HG02840 (cell line): Measurements from ENCODE around the gene ZCRB1.

Source experiments
- ATAC-seq: cut with Tn5 transposase; IDR thresholded peaks from one replicate; pipeline ENCODE4 v1.9.1; 2021; ENCODE audit warnings: mild to moderate bottlenecking, moderate library complexity, moderate number of reproducible peaks; ENCODE audit not compliant: unreplicated experiment, low FRiP score

Gene ZCRB1

DNA sequence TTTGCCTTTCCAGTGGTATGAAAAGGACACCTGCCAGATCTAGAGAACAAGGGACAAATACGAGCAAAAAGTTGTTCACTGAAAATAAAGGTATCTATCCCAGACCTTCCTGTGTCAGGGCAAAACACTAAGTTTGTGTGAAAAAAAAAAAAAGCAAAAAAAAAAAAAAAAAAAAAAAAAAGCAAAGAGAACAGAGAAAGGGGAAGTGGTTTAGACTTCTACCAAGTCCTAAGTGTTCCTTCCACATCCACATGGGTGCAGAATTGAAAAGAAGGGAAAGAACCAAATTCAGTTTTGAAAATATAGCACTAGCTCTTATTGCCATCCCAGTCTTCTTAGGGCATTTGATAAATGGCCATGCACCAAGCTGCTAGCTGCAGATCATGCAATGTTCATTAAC is 41.7 kb downstream of the ZCRB1 start:
- no peak for ATAC-seq

DNA sequence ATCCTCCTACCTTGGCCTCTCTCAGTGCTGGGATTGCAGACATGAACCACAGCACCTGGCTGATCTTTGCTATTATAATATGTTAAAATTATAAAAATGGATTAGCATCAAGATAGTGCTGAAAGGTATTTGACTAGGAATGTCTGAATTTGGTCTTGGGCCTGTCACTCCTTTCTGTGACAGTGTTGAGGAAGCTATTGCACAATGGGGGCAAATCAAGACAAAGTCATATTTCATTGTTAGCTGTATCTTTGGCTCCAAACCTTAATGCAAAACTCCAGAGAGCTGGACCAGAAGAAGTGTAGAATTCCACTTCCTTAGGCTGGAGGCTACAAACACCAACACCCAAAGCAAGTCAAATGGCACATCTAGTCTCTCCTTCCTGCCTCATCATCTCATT is 42.2 kb downstream of the ZCRB1 start:
- no peak for ATAC-seq

DNA sequence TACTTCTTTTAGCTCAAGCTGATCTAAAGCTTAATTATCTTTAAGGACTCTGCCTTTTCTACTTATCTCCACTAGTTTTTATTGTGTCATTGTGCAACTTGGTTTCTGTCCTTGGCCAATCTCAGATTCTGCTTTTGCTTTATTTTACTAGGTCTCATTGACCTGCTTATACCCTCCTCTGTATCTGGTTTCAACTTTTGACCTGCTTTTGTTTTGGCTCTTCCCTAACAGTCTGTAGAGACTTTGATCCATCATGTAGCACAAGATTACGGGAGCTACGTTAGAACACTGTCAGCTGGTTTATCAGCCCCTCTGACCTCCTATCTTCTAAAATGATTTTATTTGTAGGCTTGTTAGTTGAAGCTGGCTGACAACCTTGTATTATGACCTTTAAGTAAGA is 43.6 kb downstream of the ZCRB1 start:
- no peak for ATAC-seq

DNA sequence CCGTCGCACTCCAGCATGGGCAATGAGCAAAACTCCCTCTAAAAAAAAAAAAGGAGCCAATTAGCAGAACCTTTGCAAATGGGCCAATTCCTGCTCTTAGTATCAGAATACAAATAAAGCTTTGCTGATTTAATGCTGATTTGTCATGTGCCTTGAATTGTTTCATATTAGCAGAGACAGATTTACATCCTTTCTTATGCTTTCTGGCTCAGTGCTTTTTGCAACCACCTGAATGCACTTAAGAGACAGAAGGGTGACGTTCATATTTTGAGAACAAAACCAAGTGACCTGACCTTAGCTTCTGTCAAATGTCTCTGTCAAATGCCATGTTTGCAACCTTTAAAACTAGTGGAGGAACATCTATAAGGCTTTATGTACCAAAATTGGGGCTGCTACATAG is 44.0 kb downstream of the ZCRB1 start:
- ATAC-seq: no peak

DNA sequence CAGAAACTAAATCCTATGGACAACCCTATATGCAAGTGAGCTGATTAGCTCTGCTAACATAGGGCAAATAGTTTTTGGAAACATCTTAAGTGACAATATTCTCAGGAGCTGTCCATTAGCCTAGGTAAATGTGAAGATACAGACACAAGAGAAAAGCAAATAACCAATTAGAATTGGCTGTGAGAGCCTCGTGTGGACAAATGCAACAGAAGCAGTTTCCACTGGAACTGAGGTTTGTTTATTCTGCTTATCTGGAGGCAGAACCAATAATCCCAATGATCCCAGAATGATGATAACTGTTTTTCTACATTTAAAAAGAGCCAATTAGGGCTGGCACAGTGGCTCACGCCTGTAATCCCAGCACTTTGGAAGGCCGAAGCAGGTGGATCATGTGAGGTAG is 44.6 kb downstream of the ZCRB1 start:
- ATAC-seq: no peak

DNA sequence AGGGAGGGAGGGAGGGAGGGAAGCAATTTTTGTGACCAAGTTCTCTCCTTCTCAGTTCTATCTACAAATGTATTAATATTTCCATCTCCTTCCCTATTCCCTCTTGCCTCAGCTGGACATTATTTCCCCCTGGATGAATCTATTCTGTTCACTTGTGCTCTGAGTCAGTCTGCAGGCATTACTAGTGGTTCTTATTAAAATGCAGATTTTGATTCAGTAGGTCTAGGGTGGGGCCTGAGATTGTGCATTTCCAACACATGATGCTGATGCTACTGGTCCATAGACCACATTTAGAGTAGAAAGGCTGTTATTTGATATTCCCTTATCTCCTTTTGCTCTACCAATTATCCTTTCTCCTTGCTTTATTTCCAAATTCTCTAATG is 47.8 kb downstream of the ZCRB1 start:
- ATAC-seq: no peak

DNA sequence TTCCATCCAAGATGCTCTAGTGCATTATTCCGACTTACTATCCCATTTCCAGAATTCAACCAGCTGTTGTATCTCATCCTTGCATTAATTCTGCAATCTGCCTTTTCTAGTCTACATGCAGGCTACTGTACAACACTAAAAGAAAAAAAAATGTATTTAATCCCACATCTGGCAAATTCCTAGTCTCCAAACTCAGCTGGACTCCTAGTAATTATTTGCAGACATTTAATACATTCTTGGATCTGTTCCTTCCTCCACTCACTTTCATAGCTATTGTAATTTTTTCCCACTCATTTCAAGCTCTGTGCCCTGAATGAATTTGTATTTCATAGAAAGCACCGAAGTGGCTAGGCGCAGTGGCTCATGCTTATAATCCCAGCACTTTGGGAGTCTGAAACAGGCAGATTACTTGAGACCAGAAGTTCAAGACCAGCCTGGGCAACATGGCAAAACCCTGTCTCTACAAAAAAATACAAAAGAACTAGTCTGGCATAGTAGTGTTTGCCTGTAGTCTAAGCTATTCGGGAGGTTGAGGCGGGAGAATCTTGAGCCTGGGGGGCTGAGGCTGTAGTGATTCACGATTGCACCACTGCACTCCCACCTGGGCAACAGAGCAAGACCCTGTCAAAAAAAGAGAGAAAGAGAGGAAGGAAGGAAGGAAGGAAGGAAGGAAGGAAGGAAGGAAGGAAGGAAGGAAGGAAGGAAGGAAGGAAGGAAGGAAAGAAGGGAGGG is 48.3 kb downstream of the ZCRB1 start:
- ATAC-seq: no peak

DNA sequence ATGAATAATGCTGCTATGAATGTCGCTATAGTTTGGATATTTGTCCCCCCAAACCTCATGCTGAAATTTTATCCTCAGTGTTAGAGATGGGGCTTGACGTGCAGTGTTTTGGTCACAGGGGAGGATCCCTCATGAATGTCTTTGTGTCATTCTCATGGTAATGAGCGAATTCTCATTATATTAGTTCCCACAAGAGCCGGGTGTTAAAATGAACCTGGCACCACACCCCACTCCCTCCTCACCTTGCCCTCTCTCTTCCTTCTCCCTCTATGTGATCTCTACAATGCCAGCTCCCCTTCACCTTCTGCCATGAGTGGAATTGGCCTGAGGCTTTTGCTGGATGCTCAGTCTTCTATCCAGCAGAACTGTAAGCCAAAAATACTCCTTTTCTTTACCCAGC is 50.4 kb downstream of the ZCRB1 start:
- ATAC-seq: no peak

DNA sequence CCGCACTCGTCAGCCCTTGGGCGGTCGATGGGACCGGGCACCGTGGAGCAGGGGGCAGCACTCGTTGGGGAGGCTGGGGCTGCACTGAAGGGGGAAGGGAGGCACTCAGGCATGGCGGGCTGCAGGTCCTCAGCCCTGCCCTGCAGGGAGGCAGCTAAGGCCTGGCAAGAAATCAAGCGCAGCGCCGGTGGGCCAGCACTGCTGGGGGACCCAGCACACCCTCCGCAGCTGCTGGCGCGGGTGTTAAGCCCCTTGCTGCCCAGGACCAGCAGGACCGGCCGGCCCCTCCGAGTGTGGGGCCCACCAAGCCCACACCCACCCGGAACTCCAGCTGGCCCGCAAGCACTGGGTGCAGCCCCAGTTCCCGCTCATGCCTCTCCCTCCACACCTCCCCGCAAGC is 52.2 kb downstream of the ZCRB1 start:
- no peak for ATAC-seq

DNA sequence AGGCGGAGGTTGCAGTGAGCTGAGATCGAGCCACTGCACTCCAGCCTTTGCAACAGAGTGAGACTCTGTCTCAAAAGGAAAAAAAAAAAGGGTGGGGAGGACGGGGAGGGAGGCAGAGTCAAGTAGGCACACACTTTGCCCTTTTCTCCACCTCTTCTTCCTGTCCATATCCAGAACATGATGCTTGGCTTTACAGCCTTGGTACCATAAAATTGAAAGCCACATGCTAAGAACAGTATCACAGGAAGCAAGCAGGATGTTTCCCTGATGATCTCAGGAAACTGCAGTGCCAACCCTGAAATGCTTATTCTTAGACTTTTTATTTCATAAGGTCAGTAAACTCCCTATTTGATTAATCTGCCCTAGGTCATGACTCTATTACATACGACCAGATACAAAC is 55.3 kb downstream of the ZCRB1 start:
- ATAC-seq: no peak

DNA sequence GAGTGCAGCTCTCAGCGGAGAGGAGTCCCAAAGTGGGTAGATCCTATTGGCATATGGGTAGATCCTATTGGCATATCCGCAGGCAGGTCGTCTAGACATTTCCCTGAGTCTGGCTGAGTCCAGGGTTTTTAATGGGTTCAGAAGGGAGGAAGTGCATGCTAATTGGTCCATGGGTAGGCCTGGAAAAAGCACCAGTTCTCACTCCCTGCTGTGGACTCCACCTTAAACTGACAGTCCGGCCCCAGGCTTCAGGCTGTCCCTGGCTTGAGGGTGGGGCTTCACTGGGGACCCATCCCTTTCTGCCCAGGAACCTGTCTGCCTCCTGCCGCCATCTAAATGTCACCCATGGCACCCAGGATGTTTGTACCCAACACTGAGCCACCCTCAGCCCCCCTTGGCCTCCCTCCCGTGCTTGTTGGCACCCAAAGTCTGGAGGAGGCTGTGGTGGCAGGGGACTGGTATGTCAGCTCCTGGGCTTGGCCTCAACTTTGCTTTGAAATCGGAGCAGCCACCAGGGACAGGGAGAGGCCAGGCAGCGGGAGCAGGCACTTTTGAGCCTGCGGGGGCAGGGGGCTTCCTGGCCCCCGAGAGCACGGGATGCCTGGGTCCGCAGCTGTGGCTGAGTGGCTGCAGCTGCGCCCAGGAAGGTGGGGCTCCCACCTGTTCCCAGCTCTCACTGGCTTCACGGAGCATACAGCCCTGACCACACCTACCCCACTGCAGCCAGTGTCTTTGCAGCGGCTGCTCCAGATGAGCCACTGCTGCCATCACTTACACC is 58.3 kb downstream of the ZCRB1 start:
- no peak for ATAC-seq

DNA sequence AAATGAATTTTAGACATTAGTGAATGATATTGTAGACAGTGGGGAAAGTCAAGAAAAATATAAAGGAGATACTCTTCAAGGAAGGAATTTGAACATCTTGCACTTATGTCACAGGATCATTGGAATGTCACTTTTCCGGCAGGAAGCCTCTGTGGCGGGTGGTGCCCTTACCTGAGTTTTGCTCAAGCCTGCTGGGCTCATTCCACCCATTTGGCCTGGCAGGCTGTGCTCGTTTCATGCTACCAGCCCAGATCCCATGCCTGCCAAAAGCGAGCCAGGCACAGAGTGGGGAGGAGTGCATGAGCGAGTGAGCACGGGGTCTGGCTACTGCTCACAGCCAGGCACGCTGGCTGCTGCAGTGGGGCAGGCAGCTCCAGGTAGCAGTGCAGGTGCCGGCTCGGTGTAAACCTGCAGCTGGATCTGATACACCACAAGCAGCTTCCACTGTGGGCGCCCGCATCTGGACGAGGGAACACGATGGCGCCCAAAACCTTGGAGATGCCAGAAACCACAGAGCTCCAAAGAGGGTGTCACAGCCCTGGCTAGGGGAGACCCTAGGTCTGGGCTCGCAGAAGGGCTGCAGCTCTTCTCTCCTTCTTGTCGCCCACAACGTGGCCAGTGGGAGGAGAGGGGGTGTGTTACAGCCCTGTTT is 59.2 kb downstream of the ZCRB1 start:
- no peak for ATAC-seq

DNA sequence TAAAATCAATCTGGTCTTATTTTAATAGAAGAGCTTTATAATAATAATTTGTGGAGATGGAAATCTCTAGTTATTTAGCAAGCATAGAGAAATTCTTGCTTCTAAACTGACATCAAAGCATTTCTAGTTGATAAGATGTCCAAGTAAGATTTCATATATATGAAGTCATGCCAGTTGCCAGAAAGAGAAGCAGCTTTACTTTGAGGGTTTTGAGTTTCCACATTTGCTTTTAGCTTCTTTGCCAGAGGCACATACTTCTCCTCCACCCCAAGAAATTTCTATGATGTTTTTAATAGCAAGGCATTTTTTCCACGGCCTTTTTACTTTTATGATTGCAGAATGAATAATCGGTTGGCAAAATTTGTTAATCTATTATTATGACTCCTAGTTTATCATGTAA is 63.6 kb downstream of the ZCRB1 start:
- ATAC-seq: no peak
